ENCODE results near the gene GLP1R. TPM values are rescaled to one million over a fixed set of nuclear protein-coding genes. Genes with fewer than 3 reads are reported as not detected.
"Not testable (repeated sequence)": the region's sequence is repeated elsewhere in the genome, so short reads cannot be mapped to it uniquely, and the experiment has no call there.

Gene GLP1R
- total and polyA plus RNA-seq, 2 donors from 2014 or later = 0.13 to 0.22 TPM

DNA sequence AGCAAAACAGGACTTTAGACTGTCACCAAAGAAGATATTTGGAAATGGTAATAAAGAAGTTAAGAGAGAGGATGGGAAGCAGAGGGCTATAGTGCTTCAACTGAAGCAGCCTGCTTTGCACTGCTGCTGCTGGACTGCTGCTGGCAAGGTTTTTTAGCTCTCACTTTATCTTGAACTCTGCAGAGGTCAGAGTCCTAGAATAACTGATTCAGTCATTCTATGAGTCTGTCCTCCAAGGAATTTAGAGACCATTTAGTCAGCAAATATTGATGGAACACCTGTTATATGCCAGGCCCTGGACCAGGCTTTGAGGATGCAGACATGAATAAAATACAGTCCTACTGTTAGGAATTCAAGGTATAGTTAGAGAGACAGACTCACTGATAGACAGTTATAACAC is 75.5 kb downstream of the GLP1R start:
- Histone ChIP-seq H3K4me1 (ENCODE audit: control insufficient read depth in 2 of 3, insufficient read depth in 2 of 3, low read depth in 1 of 3, low read length in 3 of 3) (no peaks in the 10 kb centered on the region), H3K27ac (ENCODE audit: low read depth in 2 of 2, low read length in 2 of 2) (no peak overlapping the region), H3K27me3 (ENCODE audit: control insufficient read depth, insufficient read depth, low read length) (no peaks in the 10 kb centered on the region), H3K4me3 (ENCODE audit: low read length in 3 of 3) (no peak overlapping the region), H3K9ac (ENCODE audit: low read length in 3 of 3) (no peak overlapping the region), H3K9me3 (ENCODE audit: control insufficient read depth in 2 of 3, insufficient read depth in 1 of 3, low read length in 3 of 3) (no peaks in the 10 kb centered on the region), H3K36me3 (ENCODE audit: control insufficient read depth in 2 of 3, insufficient read depth in 3 of 3, low read length in 3 of 3) (no peaks in the 10 kb centered on the region)
- TF ChIP-seq, protein P1, sequence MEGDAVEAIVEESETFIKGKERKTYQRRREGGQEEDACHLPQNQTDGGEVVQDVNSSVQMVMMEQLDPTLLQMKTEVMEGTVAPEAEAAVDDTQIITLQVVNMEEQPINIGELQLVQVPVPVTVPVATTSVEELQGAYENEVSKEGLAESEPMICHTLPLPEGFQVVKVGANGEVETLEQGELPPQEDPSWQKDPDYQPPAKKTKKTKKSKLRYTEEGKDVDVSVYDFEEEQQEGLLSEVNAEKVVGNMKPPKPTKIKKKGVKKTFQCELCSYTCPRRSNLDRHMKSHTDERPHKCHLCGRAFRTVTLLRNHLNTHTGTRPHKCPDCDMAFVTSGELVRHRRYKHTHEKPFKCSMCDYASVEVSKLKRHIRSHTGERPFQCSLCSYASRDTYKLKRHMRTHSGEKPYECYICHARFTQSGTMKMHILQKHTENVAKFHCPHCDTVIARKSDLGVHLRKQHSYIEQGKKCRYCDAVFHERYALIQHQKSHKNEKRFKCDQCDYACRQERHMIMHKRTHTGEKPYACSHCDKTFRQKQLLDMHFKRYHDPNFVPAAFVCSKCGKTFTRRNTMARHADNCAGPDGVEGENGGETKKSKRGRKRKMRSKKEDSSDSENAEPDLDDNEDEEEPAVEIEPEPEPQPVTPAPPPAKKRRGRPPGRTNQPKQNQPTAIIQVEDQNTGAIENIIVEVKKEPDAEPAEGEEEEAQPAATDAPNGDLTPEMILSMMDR (IDR thresholded peaks at IDR 0.05; ENCODE audit: borderline replicate concordance, extremely low read depth, insufficient read depth) = no peak
- no peak for DNase-seq
- no peak for FAIRE-seq
- intact Hi-C loops (cut with DNase I) = no loop called here

DNA sequence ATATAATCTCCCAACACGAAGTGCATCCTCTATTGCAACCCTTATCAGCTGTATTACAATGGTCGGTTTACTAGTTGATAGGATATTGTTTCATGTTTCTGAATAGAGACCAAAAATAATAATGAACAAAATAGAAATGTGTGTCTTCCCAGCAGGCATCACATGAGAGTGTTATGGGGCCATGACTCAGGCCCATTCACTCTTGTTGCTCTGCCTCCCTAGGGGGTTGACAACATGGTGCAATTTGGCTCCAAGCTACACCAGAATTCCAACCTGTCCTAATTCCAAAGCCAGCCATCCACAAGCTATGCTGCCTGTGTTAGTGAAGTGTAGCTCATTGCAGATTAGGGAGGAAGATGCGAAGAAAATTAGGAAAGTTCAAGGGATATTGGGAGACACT is 79.5 kb downstream of the GLP1R start:
- Histone ChIP-seq H3K4me1 (ENCODE audit: control insufficient read depth in 2 of 3, insufficient read depth in 2 of 3, low read depth in 1 of 3, low read length in 3 of 3) (no peaks in the 10 kb centered on the region), H3K9ac (ENCODE audit: low read length in 3 of 3) (no peak overlapping the region), H3K36me3 (ENCODE audit: control insufficient read depth in 2 of 3, insufficient read depth in 3 of 3, low read length in 3 of 3) (no peaks in the 10 kb centered on the region), H3K27me3 (ENCODE audit: control insufficient read depth, insufficient read depth, low read length) (no peaks in the 10 kb centered on the region), H3K4me3 (ENCODE audit: low read length in 3 of 3) (no peak overlapping the region), H3K27ac (ENCODE audit: low read depth in 2 of 2, low read length in 2 of 2) (no peak overlapping the region), H3K9me3 (ENCODE audit: control insufficient read depth in 2 of 3, insufficient read depth in 1 of 3, low read length in 3 of 3) (no peaks in the 10 kb centered on the region)
- FAIRE-seq (no peak), DNase-seq (no peak)
- TF ChIP-seq, protein P1 (IDR thresholded peaks at IDR 0.05; ENCODE audit: borderline replicate concordance, extremely low read depth, insufficient read depth) = no peak
- intact Hi-C loops (cut with DNase I) = no loop called here

DNA sequence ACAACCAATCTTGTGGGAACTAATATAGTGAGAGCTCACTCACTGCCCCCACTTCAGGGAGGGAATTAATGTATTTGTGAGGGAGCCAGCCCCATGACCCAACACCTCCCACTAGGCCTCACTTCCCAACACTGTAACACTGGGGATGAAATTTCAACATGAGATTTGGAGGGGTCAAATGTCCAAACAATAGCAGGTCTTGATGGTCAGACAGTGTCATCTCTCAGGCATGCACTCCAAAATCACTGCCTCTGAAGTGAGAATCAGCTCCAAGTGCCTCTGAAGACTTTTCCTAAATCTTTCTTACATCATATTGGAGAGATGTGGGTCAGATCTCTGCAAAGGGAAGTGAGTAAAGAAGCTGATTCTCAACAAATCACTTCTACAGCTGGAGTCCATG is 80.3 kb downstream of the GLP1R start:
- H3K27me3 ChIP-seq (ENCODE audit: control insufficient read depth, insufficient read depth, low read length) = no peaks in the 10 kb centered on the region
- no peaks in the 10 kb centered on the region for H3K4me1 ChIP-seq (ENCODE audit: control insufficient read depth in 2 of 3, insufficient read depth in 2 of 3, low read depth in 1 of 3, low read length in 3 of 3)
- TF ChIP-seq, protein P1 (IDR thresholded peaks at IDR 0.05; ENCODE audit: borderline replicate concordance, extremely low read depth, insufficient read depth) = no peak
- no peaks in the 10 kb centered on the region for H3K9me3 ChIP-seq (ENCODE audit: control insufficient read depth in 2 of 3, insufficient read depth in 1 of 3, low read length in 3 of 3)
- DNase-seq = no peak
- no peak overlapping the region for H3K9ac ChIP-seq (ENCODE audit: low read length in 3 of 3)
- no peaks in the 10 kb centered on the region for H3K36me3 ChIP-seq (ENCODE audit: control insufficient read depth in 2 of 3, insufficient read depth in 3 of 3, low read length in 3 of 3)
- no peak overlapping the region for H3K27ac ChIP-seq (ENCODE audit: low read depth in 2 of 2, low read length in 2 of 2)
- no peak for FAIRE-seq
- no peak overlapping the region for H3K4me3 ChIP-seq (ENCODE audit: low read length in 3 of 3)
- intact Hi-C loops (cut with DNase I) = no loop called here

DNA sequence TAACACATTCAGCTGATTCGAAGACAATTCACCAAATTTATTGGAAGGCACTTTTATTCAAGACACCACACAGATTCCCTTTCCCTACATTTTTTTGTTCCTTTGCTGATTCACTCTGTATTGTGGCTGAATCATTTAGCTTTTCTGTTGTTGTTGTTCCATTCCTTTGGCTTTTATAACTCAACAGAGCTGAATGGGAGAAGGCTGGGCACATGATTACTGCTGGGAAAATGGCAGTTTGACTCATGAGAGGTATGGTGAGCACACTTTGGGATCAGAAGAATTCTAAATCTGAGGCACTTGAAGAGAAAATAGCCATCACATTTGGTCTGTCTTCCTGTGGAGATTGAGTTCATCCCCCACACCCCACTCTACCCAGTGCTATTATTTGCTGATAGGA is 82.1 kb downstream of the GLP1R start:
- peaks cover 0 to under 1% (median 0%) of the 10 kb centered on the region in 3 donors for H3K36me3 ChIP-seq (ENCODE audit: control insufficient read depth in 2 of 3, insufficient read depth in 3 of 3, low read length in 3 of 3)
- H3K4me1 ChIP-seq (ENCODE audit: control insufficient read depth in 2 of 3, insufficient read depth in 2 of 3, low read depth in 1 of 3, low read length in 3 of 3) = no peaks in the 10 kb centered on the region
- no peak overlapping the region for H3K4me3 ChIP-seq (ENCODE audit: low read length in 3 of 3)
- intact Hi-C loops (cut with DNase I) = no loop called here
- no peak overlapping the region for H3K9ac ChIP-seq (ENCODE audit: low read length in 3 of 3)
- H3K9me3 ChIP-seq (ENCODE audit: control insufficient read depth in 2 of 3, insufficient read depth in 1 of 3, low read length in 3 of 3) = no peaks in the 10 kb centered on the region
- H3K27ac ChIP-seq (ENCODE audit: low read depth in 2 of 2, low read length in 2 of 2) = no peak overlapping the region
- TF ChIP-seq, protein P1 (IDR thresholded peaks at IDR 0.05; ENCODE audit: borderline replicate concordance, extremely low read depth, insufficient read depth) = no peak
- FAIRE-seq (no peak), DNase-seq (no peak)
- H3K27me3 ChIP-seq (ENCODE audit: control insufficient read depth, insufficient read depth, low read length) = no peaks in the 10 kb centered on the region

DNA sequence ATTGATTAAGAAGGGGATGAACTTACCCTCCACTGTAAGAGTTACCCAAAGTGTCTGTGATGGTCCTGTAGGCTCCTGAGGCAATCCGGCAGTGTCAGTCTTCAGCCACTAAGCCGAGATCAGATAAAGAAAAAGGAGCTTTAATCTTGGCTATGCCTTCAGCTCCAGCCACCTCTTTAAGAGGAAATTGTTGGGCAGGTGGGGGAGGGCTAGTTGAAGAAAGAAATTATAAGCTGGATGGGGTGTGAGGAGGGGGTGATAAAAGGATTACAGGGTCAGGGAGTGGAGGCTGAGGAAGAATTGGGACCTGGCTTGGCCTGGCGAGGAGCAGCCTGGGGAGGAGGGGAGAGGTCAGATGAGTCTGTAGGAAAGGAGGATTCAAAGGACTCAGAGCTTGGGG is 86.2 kb downstream of the GLP1R start:
- H3K4me3 ChIP-seq (ENCODE audit: low read length in 3 of 3); H3K27me3 ChIP-seq (ENCODE audit: control insufficient read depth, insufficient read depth, low read length); H3K9ac ChIP-seq (ENCODE audit: low read length in 3 of 3); FAIRE-seq; intact Hi-C loops (cut with DNase I); H3K4me1 ChIP-seq (ENCODE audit: control insufficient read depth in 2 of 3, insufficient read depth in 2 of 3, low read depth in 1 of 3, low read length in 3 of 3); H3K9me3 ChIP-seq (ENCODE audit: control insufficient read depth in 2 of 3, insufficient read depth in 1 of 3, low read length in 3 of 3); DNase-seq; H3K36me3 ChIP-seq (ENCODE audit: control insufficient read depth in 2 of 3, insufficient read depth in 3 of 3, low read length in 3 of 3); H3K27ac ChIP-seq (ENCODE audit: low read depth in 2 of 2, low read length in 2 of 2): not testable (repeated sequence)

DNA sequence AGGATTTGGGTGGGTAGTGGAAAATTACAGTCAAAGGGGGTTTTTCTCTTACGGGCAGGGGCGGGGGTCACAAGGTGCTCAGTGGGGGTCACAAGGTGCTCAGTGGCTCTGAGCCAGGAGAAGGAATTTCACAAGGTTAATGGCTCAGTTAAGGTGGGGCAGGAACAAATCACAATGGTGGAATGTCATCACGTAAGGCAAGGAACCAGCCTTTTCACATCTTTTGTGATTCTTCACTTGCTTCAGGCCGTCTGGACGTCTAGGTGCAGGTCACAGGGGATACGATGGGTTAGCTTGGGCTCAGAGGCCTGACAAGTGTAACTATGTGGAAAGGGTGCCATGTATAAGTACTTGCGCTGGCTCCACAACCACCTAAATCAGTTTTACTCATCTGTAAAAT is 87.6 kb downstream of the GLP1R start:
- FAIRE-seq; H3K9me3 ChIP-seq (ENCODE audit: control insufficient read depth in 2 of 3, insufficient read depth in 1 of 3, low read length in 3 of 3); intact Hi-C loops (cut with DNase I); H3K36me3 ChIP-seq (ENCODE audit: control insufficient read depth in 2 of 3, insufficient read depth in 3 of 3, low read length in 3 of 3); H3K4me1 ChIP-seq (ENCODE audit: control insufficient read depth in 2 of 3, insufficient read depth in 2 of 3, low read depth in 1 of 3, low read length in 3 of 3); DNase-seq; H3K9ac ChIP-seq (ENCODE audit: low read length in 3 of 3); H3K27me3 ChIP-seq (ENCODE audit: control insufficient read depth, insufficient read depth, low read length); H3K27ac ChIP-seq (ENCODE audit: low read depth in 2 of 2, low read length in 2 of 2); H3K4me3 ChIP-seq (ENCODE audit: low read length in 3 of 3): not testable (repeated sequence)
